Transverse colon (tissue), 4 donors: ENCODE results near the gene CRYBG1. TPM values are rescaled to one million over a fixed set of nuclear protein-coding genes. Genes with fewer than 3 reads are reported as not detected.

Experiments
- DNase-seq: peaks from one replicate; pipeline ENCODE4 v3.0.0-alpha.2; 2019
- H3K27ac ChIP-seq, 4 donors: fragments of 200-600 bp; sonication (generic); 2 replicates each; pipeline ENCODE4 v1.5.1; 2016 to 2018; ENCODE audit warnings: inconsistent platforms in 4 of 4
- H3K27me3 ChIP-seq: fragments of 200-600 bp; sonication (generic); 2 replicates; pipeline ENCODE4 v1.5.1; 2017; ENCODE audit warnings: inconsistent platforms
- H3K36me3 ChIP-seq, 4 donors: fragments of 200-600 bp; sonication (generic); 2 replicates each; pipeline ENCODE4 v1.5.1; 2017 to 2019; ENCODE audit warnings: inconsistent platforms in 4 of 4
- H3K4me1 ChIP-seq, 4 donors: fragments of 200-600 bp; sonication (generic); 2 replicates each; pipeline ENCODE4 v1.5.1; 2017 to 2020; ENCODE audit warnings: inconsistent platforms in 4 of 4
- H3K4me3 ChIP-seq, 4 donors: fragments of 200-600 bp; sonication (generic); 1 replicate in 1 of 4; 2 replicates in 3 of 4; pipeline versions ENCODE4 v1.5.1 to v1.6.1; 2017 to 2019; ENCODE audit warnings: inconsistent platforms in 4 of 4
- H3K9me3 ChIP-seq, 2 donors: fragments of 200-600 bp; sonication (generic); 2 replicates each; pipeline ENCODE4 v1.5.1; 2017 to 2019; ENCODE audit warnings: inconsistent platforms in 2 of 2
- EP300 ChIP-seq: sonication (generic); formaldehyde crosslinking; IDR thresholded peaks from one replicate; pipeline ENCODE4 v1.6.1; 2017; ENCODE audit warnings: antibody characterized with exemption, low read depth
- POLR2A ChIP-seq: fragments of 450-650 bp; IDR thresholded peaks from one replicate; pipeline ENCODE4 v1.6.1; 2016; ENCODE audit warnings: antibody characterized with exemption, mild to moderate bottlenecking, moderate library complexity
- POLR2AphosphoS5 ChIP-seq, 3 donors: sonication (generic); formaldehyde crosslinking; IDR thresholded peaks; one replicate each; pipeline ENCODE4 v1.6.1; 2016; ENCODE audit warnings: antibody characterized with exemption in 3 of 3
- WGBS, 2 donors: methylation state at CpG; one replicate each; pipeline ENCODE4 v1.1.5; 2018; ENCODE audit warnings: low coverage in 1 of 2; 5-methylcytosine and 5-hydroxymethylcytosine counted together
- in situ Hi-C, 4 donors: fragments of 200-750 bp; cut with MboI; loops; one replicate each; pipeline versions ENCODE4 v1.15.0 to v1.15.1; 2017; ENCODE audit warnings: low sequenced_read_pairs in 3 of 4, low pct_ligation_motif_present in 1 of 4, low pct_unique_long_range_greater_than_20kb in 1 of 4
- intact Hi-C: fragments of 100-400 bp; cut with DNase I; formaldehyde crosslinking; loops from one replicate; pipeline ENCODE4 v1.15.1; 2023; ENCODE audit warnings: low total_unique reads
- total RNA-seq, 4 donors: library from RNA; depleted of rRNA; stranded (reverse); fragments of >200 nt; gene quantifications; one replicate each; pipeline ENCODE4 v1.1.0, GENCODE V29; 2016
- TF ChIP-seq, protein P1 (sequence below), 5 experiments: fragments of 200-600 bp in 3 of 5; fragments of 450-650 bp in 2 of 5; sonication (generic) in 3 of 5; IDR thresholded peaks; 1 replicate in 2 of 5; 2 replicates in 3 of 5; pipeline ENCODE4 v1.5.1; 2016 to 2017; ENCODE audit warnings: antibody characterized with exemption in 5 of 5, inconsistent platforms in 3 of 5, mild to moderate bottlenecking in 2 of 5, moderate library complexity in 1 of 5

The CRYBG1 gene
- total RNA-seq, 4 donors from 2014 or later: 64.3 to 112 (median 70.2) TPM

GRCh38 chr6:106569428-106569827 is 208.9 kb downstream of the CRYBG1 start:
- H3K4me3 ChIP-seq: no peak overlapping the region
- no peaks in the 10 kb centered on the region for H3K9me3 ChIP-seq
- WGBS, 2 donors: 87 to 100% methylated on average over 4 of the region's 4 CpGs
- no peak for TF ChIP-seq POLR2AphosphoS5 (IDR thresholded peaks at IDR 0.05)
- no peak for TF ChIP-seq EP300
- in situ Hi-C loops (loop anchor here (5.0 to 25.0 kb wide), 6 partner anchors 122 to 1132 kb away; partner anchors contain the start of gene ATG5 (in 2 of the 4)), intact Hi-C loops (no loop called here)
- DNase-seq: no peak
- H3K27me3 ChIP-seq: no peaks in the 10 kb centered on the region
- peaks cover 0 to 16% (median 7%) of the 10 kb centered on the region in 4 donors for H3K36me3 ChIP-seq
- peaks cover 0 to 6% (median 0%) of the 10 kb centered on the region in 4 donors for H3K4me1 ChIP-seq
- no peak overlapping the region for H3K27ac ChIP-seq

- in situ Hi-C loops: loop anchor here in 3 of 4 donors (25.0 kb wide), 2 partner anchors 235 to 1135 kb away; partner anchors contain the start of gene ATG5 (in 2 of the 3)
- no peak for TF ChIP-seq EP300
- no peak for TF ChIP-seq POLR2AphosphoS5 (IDR thresholded peaks at IDR 0.05)
- no peak for TF ChIP-seq POLR2A
- TF ChIP-seq, protein P1, sequence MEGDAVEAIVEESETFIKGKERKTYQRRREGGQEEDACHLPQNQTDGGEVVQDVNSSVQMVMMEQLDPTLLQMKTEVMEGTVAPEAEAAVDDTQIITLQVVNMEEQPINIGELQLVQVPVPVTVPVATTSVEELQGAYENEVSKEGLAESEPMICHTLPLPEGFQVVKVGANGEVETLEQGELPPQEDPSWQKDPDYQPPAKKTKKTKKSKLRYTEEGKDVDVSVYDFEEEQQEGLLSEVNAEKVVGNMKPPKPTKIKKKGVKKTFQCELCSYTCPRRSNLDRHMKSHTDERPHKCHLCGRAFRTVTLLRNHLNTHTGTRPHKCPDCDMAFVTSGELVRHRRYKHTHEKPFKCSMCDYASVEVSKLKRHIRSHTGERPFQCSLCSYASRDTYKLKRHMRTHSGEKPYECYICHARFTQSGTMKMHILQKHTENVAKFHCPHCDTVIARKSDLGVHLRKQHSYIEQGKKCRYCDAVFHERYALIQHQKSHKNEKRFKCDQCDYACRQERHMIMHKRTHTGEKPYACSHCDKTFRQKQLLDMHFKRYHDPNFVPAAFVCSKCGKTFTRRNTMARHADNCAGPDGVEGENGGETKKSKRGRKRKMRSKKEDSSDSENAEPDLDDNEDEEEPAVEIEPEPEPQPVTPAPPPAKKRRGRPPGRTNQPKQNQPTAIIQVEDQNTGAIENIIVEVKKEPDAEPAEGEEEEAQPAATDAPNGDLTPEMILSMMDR (IDR thresholded peaks at IDR 0.05): no peak
- intact Hi-C loops: no loop called here
- DNase-seq: no peak
- H3K9me3 ChIP-seq: no peaks in the 10 kb centered on the region
- peak overlapping the region in 1 of 4 donors; percentile 50 for H3K27ac ChIP-seq
- H3K27me3 ChIP-seq: no peaks in the 10 kb centered on the region
- H3K4me1 ChIP-seq: no peaks in the 10 kb centered on the region
- no peak overlapping the region for H3K4me3 ChIP-seq
- 71 to 89% methylated on average over 3 to 5 of the region's 5 CpGs for WGBS, 2 donors
- peaks cover 0 to 16% (median 7%) of the 10 kb centered on the region in 4 donors for H3K36me3 ChIP-seq
Measured at GRCh38 chr6:106572436-106572835, 211.9 kb downstream of the CRYBG1 start.

DNA sequence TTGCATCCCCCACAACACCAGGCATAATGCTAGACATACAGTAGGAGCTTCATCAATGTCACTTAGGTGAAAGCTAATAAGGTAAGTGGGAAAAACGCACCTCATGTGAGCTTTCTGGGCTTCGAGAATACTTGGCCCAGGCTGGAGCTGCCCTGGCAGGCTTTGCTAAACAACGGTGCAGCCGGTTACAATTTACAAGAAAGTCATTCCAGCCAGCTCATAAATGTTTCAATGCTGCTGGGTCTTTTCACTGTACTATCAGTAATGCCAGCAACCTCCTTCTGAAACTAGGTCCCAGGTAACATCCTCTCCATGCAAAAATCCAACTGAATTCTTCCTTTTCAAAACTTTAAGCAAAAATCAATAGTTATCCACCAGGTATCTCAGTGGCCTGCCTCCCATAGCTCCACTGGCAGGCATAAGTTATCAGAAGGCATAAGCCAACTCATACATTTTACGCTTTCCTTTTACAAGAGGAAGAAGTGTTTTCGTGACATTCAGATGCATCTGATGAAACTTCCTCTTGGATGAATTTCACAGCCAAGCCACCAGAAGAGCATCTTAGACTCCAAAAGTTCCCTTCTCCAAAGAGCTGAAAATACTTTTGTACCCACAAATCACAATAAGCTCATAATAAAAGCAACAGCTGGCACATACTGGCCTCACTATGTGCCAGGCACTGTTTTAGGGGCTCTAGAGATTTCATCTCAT is 212.5 kb downstream of the CRYBG1 start:
- Histone ChIP-seq H3K27ac (peak overlapping the region in 2 of 4 donors; percentile 0 to 50), H3K36me3 (peaks cover 0 to 11% (median 5%) of the 10 kb centered on the region in 4 donors), H3K4me3 (no peak overlapping the region), H3K4me1 (no peaks in the 10 kb centered on the region), H3K9me3 (no peaks in the 10 kb centered on the region), H3K27me3 (no peaks in the 10 kb centered on the region)
- no peak for DNase-seq
- intact Hi-C loops (no loop called here), in situ Hi-C loops (loop anchor here in 3 of 4 donors (25.0 kb wide), 2 partner anchors 236 to 1136 kb away; partner anchors contain the start of gene ATG5 (in 2 of the 3))
- TF ChIP-seq, protein P1 (IDR thresholded peaks at IDR 0.05): no peak
- TF ChIP-seq POLR2A: no peak
- TF ChIP-seq EP300: no peak
- no peak for TF ChIP-seq POLR2AphosphoS5 (IDR thresholded peaks at IDR 0.05)
- 82 to 87% methylated on average over 3 to 6 of the region's 6 CpGs for WGBS, 2 donors

- peak in 1 of 3 donors; percentile 56 for TF ChIP-seq POLR2AphosphoS5 (IDR thresholded peaks at IDR 0.05)
- TF ChIP-seq, protein P1 (IDR thresholded peaks at IDR 0.05): no peak
- WGBS, 2 donors: 87% methylated on average over 16 of the region's 16 CpGs; no CpG with 5 or more reads in 1 of the 2 donors
- Histone ChIP-seq H3K4me1 (no peaks in the 10 kb centered on the region), H3K4me3 (no peak overlapping the region), H3K9me3 (no peaks in the 10 kb centered on the region), H3K27ac (peak overlapping the region in 2 of 4 donors; percentile 23 to 50), H3K27me3 (no peaks in the 10 kb centered on the region), H3K36me3 (no peaks in the 10 kb centered on the region)
- DNase-seq: no peak
- in situ Hi-C loops (loop anchor here in 3 of 4 donors (25.0 kb wide), 2 partner anchors 238 to 1138 kb away; partner anchors contain the start of gene ATG5 (in 2 of the 3)), intact Hi-C loops (no loop called here)
Measured at GRCh38 chr6:106574741-106575458, 214.4 kb downstream of the CRYBG1 start.
